Measurements from ENCODE around the gene CCNA1. TPM values are rescaled to one million over a fixed set of nuclear protein-coding genes. Genes with fewer than 3 reads are reported as not detected.

Gene CCNA1
- total RNA-seq, 2 donors from 2014 or later, result not detected

DNA sequence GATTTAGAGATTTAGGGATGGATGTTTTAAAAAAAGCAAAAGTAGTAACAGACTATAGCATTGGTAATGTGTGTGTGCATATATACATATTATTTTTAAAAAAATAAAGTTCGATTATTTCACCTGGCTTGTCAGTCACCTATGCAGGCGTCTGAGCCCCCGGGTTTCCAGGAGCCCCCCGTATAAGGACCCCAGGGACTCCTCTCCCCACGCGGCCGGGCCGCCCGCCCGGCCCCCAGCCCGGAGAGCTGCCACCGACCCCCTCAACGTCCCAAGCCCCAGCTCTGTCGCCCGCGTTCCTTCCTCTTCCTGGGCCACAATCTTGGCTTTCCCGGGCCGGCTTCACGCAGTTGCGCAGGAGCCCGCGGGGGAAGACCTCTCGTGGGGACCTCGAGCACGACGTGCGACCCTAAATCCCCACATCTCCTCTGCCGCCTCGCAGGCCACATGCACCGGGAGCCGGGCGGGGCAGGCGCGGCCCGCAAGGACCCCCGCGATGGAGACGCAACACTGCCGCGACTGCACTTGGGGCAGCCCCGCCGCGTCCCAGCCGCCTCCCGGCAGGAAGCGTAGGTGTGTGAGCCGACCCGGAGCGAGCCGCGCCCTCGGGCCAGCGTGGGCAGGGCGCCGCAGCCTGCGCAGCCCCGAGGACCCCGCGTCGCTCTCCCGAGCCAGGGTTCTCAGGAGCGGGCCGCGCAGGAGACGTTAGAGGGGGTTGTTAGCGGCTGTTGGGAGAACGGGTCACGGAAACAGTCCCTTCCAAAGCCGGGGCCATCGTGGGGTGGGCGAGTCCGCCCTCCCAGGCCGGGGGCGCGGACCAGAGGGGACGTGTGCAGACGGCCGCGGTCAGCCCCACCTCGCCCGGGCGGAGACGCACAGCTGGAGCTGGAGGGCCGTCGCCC is 840 bp upstream of the CCNA1 start:
- DNase-seq (no peak), ATAC-seq (peak; percentile 28)
- H3K4me3 Mint-ChIP-seq, result peak overlapping the region; percentile 53
- H3K4me1 Mint-ChIP-seq, result no peaks in the 10 kb centered on the region
- peaks cover 70% of the 10 kb centered on the region for H3K27me3 Mint-ChIP-seq
- H3K36me3 Mint-ChIP-seq (ENCODE audit: low read depth), result peaks cover 7% of the 10 kb centered on the region
- H3K9me3 ChIP-seq (ENCODE audit: control insufficient read depth, low read length, poor library complexity, severe bottlenecking), result no peaks in the 10 kb centered on the region
- no peak overlapping the region for H3K27ac Mint-ChIP-seq

DNA sequence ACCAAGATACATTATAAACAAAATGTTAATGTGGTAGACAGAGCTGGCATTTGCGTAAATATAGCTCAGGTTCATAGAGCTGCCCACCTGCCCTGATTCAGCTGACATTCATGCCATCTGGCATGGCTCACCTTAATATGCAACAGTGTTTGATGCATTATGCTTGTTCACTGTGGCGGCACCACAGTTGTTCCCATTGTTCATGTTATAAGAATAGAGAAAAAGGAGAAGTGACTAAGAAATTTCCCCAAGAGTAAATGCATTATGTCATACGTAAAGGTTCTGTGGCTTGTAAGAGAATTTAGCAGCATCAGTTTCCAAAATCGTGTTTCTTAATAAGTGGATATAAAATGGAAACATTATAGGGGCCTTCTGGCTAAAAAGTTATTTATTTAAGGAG is 4.5 kb downstream of the CCNA1 start:
- peaks cover 49% of the 10 kb centered on the region for H3K27me3 Mint-ChIP-seq
- DNase-seq (no peak), ATAC-seq (no peak)
- H3K4me1 Mint-ChIP-seq, result no peaks in the 10 kb centered on the region
- H3K36me3 Mint-ChIP-seq (ENCODE audit: low read depth), result peaks cover 7% of the 10 kb centered on the region
- H3K27ac Mint-ChIP-seq, result no peak overlapping the region
- no peak overlapping the region for H3K4me3 Mint-ChIP-seq
- H3K9me3 ChIP-seq (ENCODE audit: control insufficient read depth, low read length, poor library complexity, severe bottlenecking), result no peaks in the 10 kb centered on the region

DNA sequence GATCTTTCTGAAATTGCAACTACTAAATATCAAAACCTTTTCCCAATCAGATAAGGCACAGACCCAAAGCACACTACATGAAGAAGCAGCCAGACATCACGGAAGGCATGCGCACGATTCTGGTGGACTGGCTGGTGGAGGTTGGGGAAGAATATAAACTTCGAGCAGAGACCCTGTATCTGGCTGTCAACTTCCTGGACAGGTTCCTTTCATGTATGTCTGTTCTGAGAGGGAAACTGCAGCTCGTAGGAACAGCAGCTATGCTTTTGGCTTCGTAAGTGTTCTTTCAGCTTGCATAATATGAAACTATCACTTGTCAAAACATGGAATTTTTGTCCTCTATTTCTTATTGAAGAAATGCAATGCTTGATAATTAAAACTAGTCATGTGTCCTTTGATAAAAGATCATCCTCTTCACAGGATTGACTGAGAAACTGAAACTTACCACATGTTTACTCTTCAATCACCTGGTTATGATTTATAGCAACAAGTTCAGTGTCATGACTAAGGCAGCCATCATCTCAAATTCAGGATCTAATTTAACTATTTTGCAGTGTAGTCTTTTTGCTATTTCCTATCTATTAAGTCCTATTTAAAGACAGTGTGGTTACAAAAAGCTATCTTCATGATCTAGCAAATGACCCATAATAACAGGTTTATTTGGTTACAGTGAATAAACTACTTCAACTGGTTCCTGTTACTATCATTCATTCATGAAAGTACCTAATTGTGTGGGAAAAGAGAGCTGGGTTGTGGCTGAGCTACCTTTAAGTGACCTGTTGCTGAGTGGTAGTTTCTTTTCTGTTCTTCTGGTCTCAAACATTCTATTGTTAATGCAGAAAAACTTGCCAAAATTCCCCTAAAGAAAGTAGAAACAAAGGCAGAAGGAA is 6.5 kb downstream of the CCNA1 start:
- DNase-seq, result no peak
- Mint-ChIP-seq H3K36me3 (ENCODE audit: low read depth) (peaks cover 4% of the 10 kb centered on the region), H3K27me3 (peaks cover 34% of the 10 kb centered on the region), H3K27ac (no peak overlapping the region), H3K4me3 (no peak overlapping the region), H3K4me1 (no peaks in the 10 kb centered on the region)
- H3K9me3 ChIP-seq (ENCODE audit: control insufficient read depth, low read length, poor library complexity, severe bottlenecking), result no peaks in the 10 kb centered on the region
- no peak for ATAC-seq

DNA sequence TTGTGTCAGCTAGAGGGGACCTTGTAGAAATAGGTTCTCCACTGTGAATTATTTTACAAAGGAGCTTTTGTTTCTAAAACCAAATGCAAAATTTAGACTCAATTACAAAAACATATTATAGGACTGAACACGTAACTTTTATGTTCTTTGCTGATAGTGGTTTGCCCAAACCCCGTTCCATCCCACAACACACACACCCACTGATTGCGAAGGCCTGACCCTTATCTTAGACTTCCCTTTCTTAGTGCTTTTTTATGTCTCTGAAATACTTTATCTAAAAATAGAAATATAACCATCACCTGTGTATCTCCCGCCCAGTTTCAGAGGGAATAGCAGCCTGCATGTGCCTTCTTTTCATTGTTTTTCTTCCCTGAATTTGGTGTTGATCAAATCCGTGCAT is 13.0 kb downstream of the CCNA1 start:
- no peak overlapping the region for H3K27ac Mint-ChIP-seq
- H3K27me3 Mint-ChIP-seq, result peaks cover 23% of the 10 kb centered on the region
- no peaks in the 10 kb centered on the region for H3K4me1 Mint-ChIP-seq
- H3K9me3 ChIP-seq (ENCODE audit: control insufficient read depth, low read length, poor library complexity, severe bottlenecking), result no peaks in the 10 kb centered on the region
- DNase-seq, result no peak
- H3K4me3 Mint-ChIP-seq, result no peak overlapping the region
- no peak for ATAC-seq
- no peaks in the 10 kb centered on the region for H3K36me3 Mint-ChIP-seq (ENCODE audit: low read depth)

GRCh38 chr13:36445891-36446351 is 13.6 kb downstream of the CCNA1 start:
- Mint-ChIP-seq H3K27me3 (peaks cover 29% of the 10 kb centered on the region), H3K27ac (no peak overlapping the region), H3K4me3 (no peak overlapping the region), H3K36me3 (ENCODE audit: low read depth) (no peaks in the 10 kb centered on the region), H3K4me1 (no peaks in the 10 kb centered on the region)
- ATAC-seq, result no peak
- DNase-seq, result no peak
- H3K9me3 ChIP-seq (ENCODE audit: control insufficient read depth, low read length, poor library complexity, severe bottlenecking), result no peaks in the 10 kb centered on the region

DNA sequence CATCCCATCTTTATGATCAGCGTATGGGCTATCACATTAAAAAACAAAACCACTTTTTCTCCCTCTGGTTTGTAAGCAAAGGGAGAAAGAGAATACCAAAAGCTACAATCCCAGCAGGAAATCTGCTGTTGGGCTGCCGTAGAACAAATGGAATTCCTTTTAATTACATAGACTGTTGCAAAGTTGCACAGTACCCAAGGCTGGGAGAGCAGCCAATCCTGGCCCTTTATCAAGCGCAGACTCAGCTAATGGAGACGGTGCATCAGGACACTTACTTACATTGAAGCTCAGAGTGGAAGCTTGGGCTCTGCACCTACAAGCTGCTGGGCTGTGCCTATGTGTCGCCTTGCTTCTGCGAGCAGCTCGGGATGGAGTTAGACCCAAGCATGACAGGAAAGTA is 15.2 kb downstream of the CCNA1 start:
- H3K36me3 Mint-ChIP-seq (ENCODE audit: low read depth), result no peaks in the 10 kb centered on the region
- no peak for ATAC-seq
- no peak for DNase-seq

GRCh38 chr13:36450534-36450933 is 18.2 kb downstream of the CCNA1 start:
- H3K9me3 ChIP-seq (ENCODE audit: control insufficient read depth, low read length, poor library complexity, severe bottlenecking), result no peaks in the 10 kb centered on the region
- no peaks in the 10 kb centered on the region for H3K36me3 Mint-ChIP-seq (ENCODE audit: low read depth)
- H3K4me1 Mint-ChIP-seq, result peaks cover 2% of the 10 kb centered on the region
- ATAC-seq (no peak), DNase-seq (no peak)
- peaks cover 32% of the 10 kb centered on the region for H3K27me3 Mint-ChIP-seq
- no peak overlapping the region for H3K4me3 Mint-ChIP-seq
- no peak overlapping the region for H3K27ac Mint-ChIP-seq

More for the DNA sequence above, 15.2 kb downstream of the CCNA1 start:
- H3K4me1 Mint-ChIP-seq, result no peaks in the 10 kb centered on the region
- no peak overlapping the region for H3K27ac Mint-ChIP-seq
- H3K4me3 Mint-ChIP-seq, result no peak overlapping the region
- no peaks in the 10 kb centered on the region for H3K9me3 ChIP-seq (ENCODE audit: control insufficient read depth, low read length, poor library complexity, severe bottlenecking)
- peaks cover 29% of the 10 kb centered on the region for H3K27me3 Mint-ChIP-seq

- no peaks in the 10 kb centered on the region for H3K9me3 ChIP-seq (ENCODE audit: control insufficient read depth, low read length, poor library complexity, severe bottlenecking)
- DNase-seq (no peak), ATAC-seq (no peak)
- H3K4me3 Mint-ChIP-seq, result no peak overlapping the region
- peaks cover 2% of the 10 kb centered on the region for H3K4me1 Mint-ChIP-seq
- H3K27me3 Mint-ChIP-seq, result peaks cover 20% of the 10 kb centered on the region
- H3K36me3 Mint-ChIP-seq (ENCODE audit: low read depth), result no peaks in the 10 kb centered on the region
- H3K27ac Mint-ChIP-seq, result no peak overlapping the region
Observed at GRCh38 chr13:36453516-36453915, 21.2 kb downstream of the CCNA1 start.

- H3K4me3 Mint-ChIP-seq, result no peak overlapping the region
- peaks cover 20% of the 10 kb centered on the region for H3K27me3 Mint-ChIP-seq
- ATAC-seq (no peak), DNase-seq (no peak)
- H3K9me3 ChIP-seq (ENCODE audit: control insufficient read depth, low read length, poor library complexity, severe bottlenecking), result no peaks in the 10 kb centered on the region
- no peak overlapping the region for H3K27ac Mint-ChIP-seq
- H3K36me3 Mint-ChIP-seq (ENCODE audit: low read depth), result no peaks in the 10 kb centered on the region
- peaks cover 2% of the 10 kb centered on the region for H3K4me1 Mint-ChIP-seq
Observed at GRCh38 chr13:36454121-36454520, 21.8 kb downstream of the CCNA1 start.

DNA sequence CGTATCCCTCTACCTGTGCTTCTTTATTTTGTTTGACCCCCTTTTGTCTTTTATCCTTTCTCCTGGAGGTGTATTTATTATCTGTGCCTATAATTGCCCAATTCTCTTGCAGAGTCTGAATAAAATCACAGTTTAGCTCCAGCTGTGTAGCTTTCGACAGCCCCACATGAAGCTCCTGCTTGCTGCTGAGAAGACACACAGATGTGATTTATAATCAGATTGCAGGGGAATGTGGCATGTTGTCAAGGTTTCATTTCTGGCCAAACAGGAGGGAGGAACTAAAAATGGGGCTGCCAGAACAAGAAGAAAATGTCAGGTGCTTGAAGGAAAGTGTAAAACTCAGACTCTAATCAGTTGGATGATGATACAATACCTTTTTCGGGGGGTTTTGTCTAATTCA is 22.7 kb downstream of the CCNA1 start:
- H3K27me3 Mint-ChIP-seq, result peaks cover 20% of the 10 kb centered on the region
- H3K9me3 ChIP-seq (ENCODE audit: control insufficient read depth, low read length, poor library complexity, severe bottlenecking), result no peaks in the 10 kb centered on the region
- no peak for ATAC-seq
- no peaks in the 10 kb centered on the region for H3K36me3 Mint-ChIP-seq (ENCODE audit: low read depth)
- H3K4me3 Mint-ChIP-seq, result no peak overlapping the region
- H3K27ac Mint-ChIP-seq, result no peak overlapping the region
- no peak for DNase-seq
- H3K4me1 Mint-ChIP-seq, result peaks cover 2% of the 10 kb centered on the region

DNA sequence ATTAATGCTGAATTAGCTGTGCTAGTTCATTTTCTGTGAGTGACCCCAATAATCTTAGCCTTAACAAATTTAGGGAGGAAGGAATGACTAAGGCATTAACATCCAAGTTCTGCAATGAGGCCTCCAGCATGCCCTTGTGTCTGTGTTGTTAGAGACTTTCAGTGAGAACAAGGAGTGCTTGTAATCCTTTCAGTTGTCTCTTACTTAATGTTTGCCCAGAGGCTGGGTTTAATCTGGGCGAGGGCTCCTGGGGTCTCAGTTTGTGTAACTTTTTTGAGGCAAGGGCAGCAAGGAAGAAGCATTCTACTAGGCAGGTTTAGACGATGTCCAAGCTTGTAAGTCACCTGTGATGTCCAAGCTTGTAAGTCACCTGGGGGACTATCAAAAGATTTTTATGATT is 24.3 kb downstream of the CCNA1 start:
- Mint-ChIP-seq H3K27ac (no peak overlapping the region), H3K4me3 (no peak overlapping the region), H3K4me1 (peaks cover 2% of the 10 kb centered on the region), H3K27me3 (peaks cover 12% of the 10 kb centered on the region), H3K36me3 (ENCODE audit: low read depth) (no peaks in the 10 kb centered on the region)
- no peaks in the 10 kb centered on the region for H3K9me3 ChIP-seq (ENCODE audit: control insufficient read depth, low read length, poor library complexity, severe bottlenecking)
- DNase-seq, result no peak
- ATAC-seq, result no peak

DNA sequence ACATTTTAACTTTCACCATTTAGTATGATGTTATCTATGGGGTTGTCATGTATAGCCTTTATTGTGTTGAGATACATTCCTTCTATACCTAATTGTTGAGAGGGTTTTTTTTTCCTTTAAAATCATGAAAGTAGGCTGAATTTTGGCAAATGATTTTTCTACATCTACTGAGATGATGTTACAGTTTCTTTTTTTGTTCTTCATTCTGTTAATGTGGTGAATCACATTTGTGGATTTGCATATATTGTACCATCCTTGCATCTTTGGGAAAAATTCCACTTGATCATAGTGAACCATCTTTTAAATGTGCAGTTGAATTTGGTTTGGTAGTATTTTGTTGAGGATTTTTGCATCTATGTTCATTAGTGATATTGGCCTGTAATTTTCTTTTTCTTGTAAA is 29.2 kb downstream of the CCNA1 start:
- Mint-ChIP-seq H3K36me3 (ENCODE audit: low read depth) (no peaks in the 10 kb centered on the region), H3K27me3 (peaks cover 4% of the 10 kb centered on the region), H3K4me3 (no peak overlapping the region), H3K27ac (no peak overlapping the region), H3K4me1 (no peaks in the 10 kb centered on the region)
- H3K9me3 ChIP-seq (ENCODE audit: control insufficient read depth, low read length, poor library complexity, severe bottlenecking), result no peaks in the 10 kb centered on the region
- ATAC-seq (no peak), DNase-seq (no peak)

- H3K9me3 ChIP-seq (ENCODE audit: control insufficient read depth, low read length, poor library complexity, severe bottlenecking), result no peaks in the 10 kb centered on the region
- H3K4me1 Mint-ChIP-seq, result no peaks in the 10 kb centered on the region
- DNase-seq (no peak), ATAC-seq (no peak)
- H3K27ac Mint-ChIP-seq, result no peak overlapping the region
- no peaks in the 10 kb centered on the region for H3K36me3 Mint-ChIP-seq (ENCODE audit: low read depth)
- no peaks in the 10 kb centered on the region for H3K27me3 Mint-ChIP-seq
- H3K4me3 Mint-ChIP-seq, result no peak overlapping the region
Observed at GRCh38 chr13:36475468-36475867, 43.2 kb downstream of the CCNA1 start.
